ENCODE results near the gene WASHC2C. TPM values are rescaled to one million over a fixed set of nuclear protein-coding genes. Genes with fewer than 3 reads are reported as not detected.
"Not testable (repeated sequence)": the region's sequence is repeated elsewhere in the genome, so short reads cannot be mapped to it uniquely, and the experiment has no call there.

Gene WASHC2C
- total and polyA plus RNA-seq, 7 experiments from 2014 or later: 13.7 to 76.0 (median 61.0) TPM

DNA sequence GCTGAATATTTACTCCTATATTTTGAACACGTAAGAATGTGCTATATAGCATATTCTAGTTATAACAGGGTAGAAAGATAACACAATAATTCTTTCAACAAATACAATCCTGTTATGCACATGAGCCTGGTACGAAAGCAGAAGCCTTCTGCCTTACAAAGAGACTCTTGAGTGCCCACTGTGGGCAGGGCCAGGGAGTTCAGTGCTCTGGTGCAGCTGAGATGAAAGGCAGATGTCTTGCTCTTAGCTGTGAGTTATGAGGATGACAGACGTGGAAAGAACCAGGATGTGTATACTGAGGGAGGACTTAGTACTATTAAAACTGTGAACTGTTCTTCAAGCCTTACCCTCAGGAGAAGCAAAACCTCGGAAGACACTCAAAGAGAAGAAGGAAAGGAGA is 24.1 kb downstream of the WASHC2C start:
- H3K27ac Mint-ChIP-seq; H3K9me3 Mint-ChIP-seq; H3K4me1 ChIP-seq (ENCODE audit: control insufficient read depth in 2 of 2, insufficient read depth in 2 of 2, low read length in 2 of 2); H3K4me1 Mint-ChIP-seq; DNase-seq; ATAC-seq; H3K27me3 ChIP-seq (ENCODE audit: control insufficient read depth in 2 of 2, insufficient read depth in 2 of 2, low read length in 2 of 2); H3K4me3 ChIP-seq (ENCODE audit: low read length); intact Hi-C loops (cut with micrococcal nuclease); H3K9me3 ChIP-seq (ENCODE audit: control insufficient read depth in 2 of 3, low read length in 3 of 3); H3K27me3 Mint-ChIP-seq; H3K36me3 ChIP-seq (ENCODE audit: control insufficient read depth in 2 of 3, insufficient read depth in 3 of 3, low read length in 3 of 3); H3K27ac ChIP-seq (ENCODE audit: low read depth, low read length); POLR2A ChIA-PET; H3K4me3 Mint-ChIP-seq; CTCF ChIA-PET: not testable (repeated sequence)
- H3K36me3 Mint-ChIP-seq: peaks cover 0 to 12% (median 4%) of the 10 kb centered on the region in 5 donors

DNA sequence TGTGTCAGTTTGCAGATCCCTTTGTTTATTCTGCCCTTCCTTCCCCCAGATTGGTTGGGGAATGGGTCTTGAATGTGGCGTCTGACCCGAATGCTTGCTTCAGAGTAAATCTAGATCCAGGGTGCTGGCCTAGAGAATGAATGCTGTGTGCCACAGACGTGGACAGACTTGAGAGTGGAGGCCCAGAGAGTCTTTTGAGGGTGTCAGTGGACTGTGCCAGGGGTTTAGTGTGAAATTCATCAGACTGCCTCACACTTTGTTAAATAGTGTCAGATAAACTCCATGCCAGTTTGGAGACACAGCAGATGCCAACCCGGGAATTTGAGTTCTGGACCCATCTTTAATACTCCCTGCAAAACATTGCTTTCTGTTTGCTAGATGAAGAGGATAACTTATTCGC is 25.1 kb downstream of the WASHC2C start:
- H3K36me3 ChIP-seq (ENCODE audit: control insufficient read depth in 2 of 3, insufficient read depth in 3 of 3, low read length in 3 of 3); intact Hi-C loops (cut with micrococcal nuclease); H3K9me3 ChIP-seq (ENCODE audit: control insufficient read depth in 2 of 3, low read length in 3 of 3); H3K9me3 Mint-ChIP-seq; H3K4me1 ChIP-seq (ENCODE audit: control insufficient read depth in 2 of 2, insufficient read depth in 2 of 2, low read length in 2 of 2); DNase-seq; H3K27ac Mint-ChIP-seq; CTCF ChIA-PET; H3K27ac ChIP-seq (ENCODE audit: low read depth, low read length); H3K4me3 ChIP-seq (ENCODE audit: low read length); ATAC-seq; H3K4me1 Mint-ChIP-seq; H3K27me3 ChIP-seq (ENCODE audit: control insufficient read depth in 2 of 2, insufficient read depth in 2 of 2, low read length in 2 of 2); H3K27me3 Mint-ChIP-seq; POLR2A ChIA-PET; H3K4me3 Mint-ChIP-seq: not testable (repeated sequence)
- H3K36me3 Mint-ChIP-seq: peaks cover 0 to 12% (median 4%) of the 10 kb centered on the region in 5 donors

DNA sequence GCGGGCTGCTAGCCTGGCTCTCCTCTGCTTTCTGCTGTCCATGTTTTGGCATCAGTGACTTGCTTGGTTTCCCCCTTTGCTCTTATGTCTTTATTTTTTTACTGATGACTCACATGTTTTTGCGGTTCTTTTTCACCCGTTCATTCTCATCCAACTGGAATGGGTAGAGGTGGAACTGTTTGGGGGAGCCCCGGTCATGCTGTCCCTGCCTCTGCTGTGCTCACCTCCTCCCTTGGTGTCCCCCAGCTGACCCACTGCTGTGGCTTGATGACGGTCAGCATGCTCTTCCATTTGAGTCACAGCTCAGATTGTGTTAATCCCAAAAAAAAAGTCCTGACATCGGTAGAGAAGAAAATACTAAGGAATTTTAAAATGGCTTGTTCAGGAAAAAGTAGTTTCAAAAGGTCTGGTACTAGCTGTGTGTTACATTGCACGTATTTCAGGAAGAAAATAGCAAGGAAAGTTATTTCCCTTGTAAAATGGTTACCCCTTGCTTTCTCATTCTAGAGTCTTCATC is 27.0 kb downstream of the WASHC2C start:
- POLR2A ChIA-PET; ATAC-seq; H3K4me3 Mint-ChIP-seq; H3K9me3 Mint-ChIP-seq; H3K4me1 ChIP-seq (ENCODE audit: control insufficient read depth in 2 of 2, insufficient read depth in 2 of 2, low read length in 2 of 2); H3K27ac ChIP-seq (ENCODE audit: low read depth, low read length); H3K27ac Mint-ChIP-seq; DNase-seq; H3K4me1 Mint-ChIP-seq; CTCF ChIA-PET; H3K27me3 ChIP-seq (ENCODE audit: control insufficient read depth in 2 of 2, insufficient read depth in 2 of 2, low read length in 2 of 2); H3K4me3 ChIP-seq (ENCODE audit: low read length); H3K36me3 ChIP-seq (ENCODE audit: control insufficient read depth in 2 of 3, insufficient read depth in 3 of 3, low read length in 3 of 3); intact Hi-C loops (cut with micrococcal nuclease); H3K9me3 ChIP-seq (ENCODE audit: control insufficient read depth in 2 of 3, low read length in 3 of 3); H3K27me3 Mint-ChIP-seq: not testable (repeated sequence)
- H3K36me3 Mint-ChIP-seq: peaks cover 0 to 20% (median 4%) of the 10 kb centered on the region in 5 donors

GRCh38 chr10:45755083-45755482 is 28.0 kb downstream of the WASHC2C start:
- H3K4me1 Mint-ChIP-seq; H3K27ac ChIP-seq (ENCODE audit: low read depth, low read length); H3K9me3 ChIP-seq (ENCODE audit: control insufficient read depth in 2 of 3, low read length in 3 of 3); CTCF ChIA-PET; H3K4me3 Mint-ChIP-seq; H3K27me3 Mint-ChIP-seq; intact Hi-C loops (cut with micrococcal nuclease); H3K36me3 ChIP-seq (ENCODE audit: control insufficient read depth in 2 of 3, insufficient read depth in 3 of 3, low read length in 3 of 3); DNase-seq; ATAC-seq; H3K4me3 ChIP-seq (ENCODE audit: low read length); H3K27ac Mint-ChIP-seq; H3K9me3 Mint-ChIP-seq; H3K4me1 ChIP-seq (ENCODE audit: control insufficient read depth in 2 of 2, insufficient read depth in 2 of 2, low read length in 2 of 2); H3K27me3 ChIP-seq (ENCODE audit: control insufficient read depth in 2 of 2, insufficient read depth in 2 of 2, low read length in 2 of 2); POLR2A ChIA-PET: not testable (repeated sequence)
- peaks cover 0 to 20% (median 4%) of the 10 kb centered on the region in 5 donors for H3K36me3 Mint-ChIP-seq

GRCh38 chr10:45756065-45756464 is 29.0 kb downstream of the WASHC2C start:
- DNase-seq; ATAC-seq; H3K4me1 ChIP-seq (ENCODE audit: control insufficient read depth in 2 of 2, insufficient read depth in 2 of 2, low read length in 2 of 2); intact Hi-C loops (cut with micrococcal nuclease); H3K36me3 ChIP-seq (ENCODE audit: control insufficient read depth in 2 of 3, insufficient read depth in 3 of 3, low read length in 3 of 3); H3K27me3 Mint-ChIP-seq; CTCF ChIA-PET; H3K9me3 ChIP-seq (ENCODE audit: control insufficient read depth in 2 of 3, low read length in 3 of 3); H3K4me1 Mint-ChIP-seq; H3K9me3 Mint-ChIP-seq; H3K4me3 ChIP-seq (ENCODE audit: low read length); POLR2A ChIA-PET; H3K4me3 Mint-ChIP-seq; H3K27ac Mint-ChIP-seq; H3K27me3 ChIP-seq (ENCODE audit: control insufficient read depth in 2 of 2, insufficient read depth in 2 of 2, low read length in 2 of 2); H3K27ac ChIP-seq (ENCODE audit: low read depth, low read length): not testable (repeated sequence)
- H3K36me3 Mint-ChIP-seq: peaks cover 0 to 16% (median 3%) of the 10 kb centered on the region in 5 donors

DNA sequence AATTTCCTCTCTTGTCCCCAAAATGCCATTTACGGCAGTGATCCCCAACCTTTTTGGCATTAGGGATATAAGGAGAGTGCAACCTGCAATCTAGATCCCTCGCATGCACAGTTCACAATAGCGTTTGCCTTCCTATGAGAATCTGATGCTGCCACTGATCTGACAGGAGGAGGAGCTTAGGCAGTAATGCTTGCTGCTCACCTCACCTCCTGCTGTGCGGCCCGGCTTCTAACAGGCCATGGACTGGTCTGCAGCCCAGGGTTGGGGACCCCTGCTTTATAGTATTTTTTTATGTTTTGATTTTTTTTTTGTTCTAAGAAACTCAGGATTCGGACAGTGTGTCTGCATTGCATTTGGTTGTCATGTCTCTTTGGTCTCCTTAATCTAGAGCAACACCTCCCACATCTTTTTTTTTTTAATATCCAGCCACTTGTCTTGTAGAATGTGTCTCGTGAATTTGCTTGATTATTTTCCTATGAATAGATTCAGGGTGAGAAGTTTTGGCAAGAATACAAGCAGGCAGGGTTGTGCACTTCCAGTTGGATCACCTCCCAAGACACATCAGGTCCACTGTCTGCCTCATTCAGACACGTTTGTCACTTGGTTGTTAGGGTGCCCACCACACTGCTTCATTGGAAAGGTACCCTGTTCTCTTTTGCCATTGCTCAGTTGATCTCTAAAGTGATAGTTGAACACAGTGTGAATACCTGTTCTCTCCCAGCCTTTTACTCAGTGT is 30.8 kb downstream of the WASHC2C start:
- POLR2A ChIA-PET; H3K27ac Mint-ChIP-seq; H3K27me3 Mint-ChIP-seq; H3K4me1 Mint-ChIP-seq; H3K27me3 ChIP-seq (ENCODE audit: control insufficient read depth in 2 of 2, insufficient read depth in 2 of 2, low read length in 2 of 2); H3K36me3 ChIP-seq (ENCODE audit: control insufficient read depth in 2 of 3, insufficient read depth in 3 of 3, low read length in 3 of 3); ATAC-seq; H3K4me3 Mint-ChIP-seq; H3K9me3 Mint-ChIP-seq; H3K9me3 ChIP-seq (ENCODE audit: control insufficient read depth in 2 of 3, low read length in 3 of 3); intact Hi-C loops (cut with micrococcal nuclease); H3K27ac ChIP-seq (ENCODE audit: low read depth, low read length); H3K4me1 ChIP-seq (ENCODE audit: control insufficient read depth in 2 of 2, insufficient read depth in 2 of 2, low read length in 2 of 2); DNase-seq; H3K4me3 ChIP-seq (ENCODE audit: low read length); CTCF ChIA-PET: not testable (repeated sequence)
- peaks cover 0 to 15% (median 3%) of the 10 kb centered on the region in 5 donors for H3K36me3 Mint-ChIP-seq

- POLR2A ChIA-PET; H3K27ac Mint-ChIP-seq; H3K9me3 ChIP-seq (ENCODE audit: control insufficient read depth in 2 of 3, low read length in 3 of 3); H3K27me3 Mint-ChIP-seq; H3K4me1 Mint-ChIP-seq; DNase-seq; H3K9me3 Mint-ChIP-seq; ATAC-seq; intact Hi-C loops (cut with micrococcal nuclease); CTCF ChIA-PET; H3K4me1 ChIP-seq (ENCODE audit: control insufficient read depth in 2 of 2, insufficient read depth in 2 of 2, low read length in 2 of 2); H3K27me3 ChIP-seq (ENCODE audit: control insufficient read depth in 2 of 2, insufficient read depth in 2 of 2, low read length in 2 of 2); H3K27ac ChIP-seq (ENCODE audit: low read depth, low read length); H3K4me3 Mint-ChIP-seq; H3K4me3 ChIP-seq (ENCODE audit: low read length); H3K36me3 ChIP-seq (ENCODE audit: control insufficient read depth in 2 of 3, insufficient read depth in 3 of 3, low read length in 3 of 3): not testable (repeated sequence)
- H3K36me3 Mint-ChIP-seq: peaks cover 0 to 11% (median 0%) of the 10 kb centered on the region in 5 donors
Observed at GRCh38 chr10:45761622-45762021, 34.6 kb downstream of the WASHC2C start.

All from naive thymus-derived CD4-positive, alpha-beta T cell (primary cell).